ENCODE data around the gene SURF4.

GRCh38 chr9:133331221-133331620 lies 44.6 kb downstream of the SURF4 start:
- TF ChIP-seq CTCF (IDR thresholded peaks at IDR 0.05; ENCODE audit: low read length) (no peak), EZH2phosphoT487 (IDR thresholded peaks at IDR 0.05; ENCODE audit: low read length) (no peak)

All from MM.1S (cell line).